Measurements from ENCODE around the gene SYTL3.

SYTL3 gene

GRCh38 chr6:158737082-158737709 lies 87.3 kb downstream of the SYTL3 start:
- DNase-seq = no peak

GRCh38 chr6:158737710-158738615 lies 88.1 kb downstream of the SYTL3 start:
- DNase-seq = no peak

- no peak for DNase-seq
These were observed 89.8 kb downstream of the SYTL3 start for GRCh38 chr6:158739673-158740072.

GRCh38 chr6:158743033-158743651 lies 93.3 kb downstream of the SYTL3 start:
- no peak for DNase-seq

GRCh38 chr6:158744986-158745430 lies 95.2 kb downstream of the SYTL3 start:
- no peak for DNase-seq

- DNase-seq = no peak
These were observed 101.4 kb downstream of the SYTL3 start for GRCh38 chr6:158751224-158751623.

GRCh38 chr6:158751921-158752320 lies 102.1 kb downstream of the SYTL3 start:
- no peak for DNase-seq

- DNase-seq = peak; percentile 71
These were observed 102.8 kb downstream of the SYTL3 start for GRCh38 chr6:158752613-158753012.

GRCh38 chr6:158753811-158754210 lies 104.0 kb downstream of the SYTL3 start:
- no peak for DNase-seq

GRCh38 chr6:158754738-158755137 lies 104.9 kb downstream of the SYTL3 start:
- DNase-seq = no peak

GRCh38 chr6:158755636-158756035 lies 105.8 kb downstream of the SYTL3 start:
- DNase-seq = no peak

GRCh38 chr6:158756126-158756525 lies 106.3 kb downstream of the SYTL3 start:
- no peak for DNase-seq

GRCh38 chr6:158756977-158757752 lies 107.3 kb downstream of the SYTL3 start:
- no peak for DNase-seq

- no peak for DNase-seq
These were observed 107.9 kb downstream of the SYTL3 start for GRCh38 chr6:158757753-158758090.

- no peak for DNase-seq
These were observed 108.6 kb downstream of the SYTL3 start for GRCh38 chr6:158758451-158758860.

- DNase-seq = no peak
These were observed 109.2 kb downstream of the SYTL3 start for GRCh38 chr6:158758941-158759479.

- DNase-seq = no peak
These were observed 110.2 kb downstream of the SYTL3 start for GRCh38 chr6:158759966-158760617.

GRCh38 chr6:158760618-158761250 lies 110.9 kb downstream of the SYTL3 start:
- no peak for DNase-seq

- DNase-seq = no peak
These were observed 111.9 kb downstream of the SYTL3 start for GRCh38 chr6:158761746-158762145.

- DNase-seq = no peak
These were observed 113.1 kb downstream of the SYTL3 start for GRCh38 chr6:158762787-158763433.
